Kasumi-1 (cell line): ENCODE measurements around the gene INSR.
"Not testable (repeated sequence)": the region's sequence is repeated elsewhere in the genome, so short reads cannot be mapped to it uniquely, and the experiment has no call there.

ENCODE experiments used
- DNase-seq, 2 experiments: peaks; one replicate each; lab custom pipeline; 2025; lab: John Stamatoyannopoulos, UW

Gene INSR

DNA sequence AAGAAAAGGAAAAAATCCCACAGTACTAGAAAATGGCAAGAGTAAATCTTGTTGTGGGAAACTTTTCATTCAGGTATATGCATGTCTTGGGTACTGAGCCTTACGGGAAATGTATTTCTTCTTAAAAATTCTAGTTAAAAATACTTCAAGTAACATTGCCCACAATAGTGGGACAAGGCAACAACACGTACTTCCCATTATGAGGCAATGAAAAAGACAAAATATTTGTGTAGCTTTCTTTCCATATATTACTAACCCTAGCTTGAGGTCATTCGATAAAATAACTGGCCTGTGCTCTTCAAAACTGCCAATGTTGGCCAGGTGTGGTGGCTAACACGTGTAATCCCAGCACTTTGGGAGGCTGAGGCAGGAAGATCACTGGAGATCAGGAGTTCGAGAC is 99.2 kb downstream of the INSR start:
- DNase-seq: no peak

DNA sequence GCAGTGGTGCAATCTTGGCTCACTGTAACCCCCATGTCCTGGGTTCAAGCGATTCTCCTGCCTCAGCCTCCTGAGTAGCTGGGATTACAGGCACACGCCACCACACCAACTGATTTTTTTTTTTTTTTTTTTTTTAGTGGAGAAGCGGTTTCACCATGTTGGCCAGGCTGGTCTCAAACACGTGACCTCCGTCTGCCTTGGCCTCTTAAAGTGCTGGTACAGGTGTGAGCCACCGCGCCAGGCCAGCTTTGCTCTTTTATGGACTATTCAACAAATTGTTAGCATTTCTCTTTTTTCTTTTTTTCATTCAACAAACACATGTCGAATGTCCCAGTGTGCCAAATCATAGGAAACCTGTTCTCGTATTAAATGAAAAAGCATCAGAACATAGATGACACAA is 99.6 kb downstream of the INSR start:
- DNase-seq: no peak

DNA sequence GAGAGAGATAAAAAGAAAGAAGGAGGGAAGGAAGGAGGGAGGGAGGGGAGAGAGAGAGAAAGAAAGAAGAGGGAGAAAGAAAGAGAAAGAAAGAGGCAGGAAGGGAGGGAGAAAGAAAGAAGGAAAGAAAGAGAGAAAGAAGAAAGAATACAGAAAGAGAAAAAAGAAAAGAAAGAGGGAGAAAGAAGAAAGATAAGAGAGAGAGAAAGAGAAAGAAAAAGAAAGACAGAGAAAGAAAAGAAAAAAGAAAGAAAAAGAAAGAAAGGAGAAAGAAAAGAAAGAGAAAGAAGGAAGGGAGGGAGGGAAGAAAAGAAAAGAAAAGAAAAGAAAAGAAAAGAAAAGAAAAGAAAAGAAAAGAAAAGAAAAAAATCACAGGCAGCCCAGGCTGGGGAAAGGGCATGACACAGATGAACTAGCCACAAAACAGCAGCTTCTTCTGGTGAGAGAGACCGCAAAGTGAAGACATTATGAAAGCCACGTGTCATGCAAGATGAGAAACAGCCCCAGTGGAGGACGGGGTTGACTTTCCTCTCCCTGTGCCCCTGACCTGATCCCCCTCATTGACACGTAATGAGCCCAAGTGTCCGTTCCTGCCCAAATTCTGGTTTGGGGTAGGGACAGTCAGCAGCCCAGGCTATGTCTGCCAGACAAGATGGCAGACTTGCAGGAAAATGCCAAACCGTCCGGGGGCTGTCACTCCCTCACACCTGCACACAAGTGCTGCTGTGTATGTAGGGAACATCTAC is 102.1 kb downstream of the INSR start:
- DNase-seq: peak; percentile 25 to 28

DNA sequence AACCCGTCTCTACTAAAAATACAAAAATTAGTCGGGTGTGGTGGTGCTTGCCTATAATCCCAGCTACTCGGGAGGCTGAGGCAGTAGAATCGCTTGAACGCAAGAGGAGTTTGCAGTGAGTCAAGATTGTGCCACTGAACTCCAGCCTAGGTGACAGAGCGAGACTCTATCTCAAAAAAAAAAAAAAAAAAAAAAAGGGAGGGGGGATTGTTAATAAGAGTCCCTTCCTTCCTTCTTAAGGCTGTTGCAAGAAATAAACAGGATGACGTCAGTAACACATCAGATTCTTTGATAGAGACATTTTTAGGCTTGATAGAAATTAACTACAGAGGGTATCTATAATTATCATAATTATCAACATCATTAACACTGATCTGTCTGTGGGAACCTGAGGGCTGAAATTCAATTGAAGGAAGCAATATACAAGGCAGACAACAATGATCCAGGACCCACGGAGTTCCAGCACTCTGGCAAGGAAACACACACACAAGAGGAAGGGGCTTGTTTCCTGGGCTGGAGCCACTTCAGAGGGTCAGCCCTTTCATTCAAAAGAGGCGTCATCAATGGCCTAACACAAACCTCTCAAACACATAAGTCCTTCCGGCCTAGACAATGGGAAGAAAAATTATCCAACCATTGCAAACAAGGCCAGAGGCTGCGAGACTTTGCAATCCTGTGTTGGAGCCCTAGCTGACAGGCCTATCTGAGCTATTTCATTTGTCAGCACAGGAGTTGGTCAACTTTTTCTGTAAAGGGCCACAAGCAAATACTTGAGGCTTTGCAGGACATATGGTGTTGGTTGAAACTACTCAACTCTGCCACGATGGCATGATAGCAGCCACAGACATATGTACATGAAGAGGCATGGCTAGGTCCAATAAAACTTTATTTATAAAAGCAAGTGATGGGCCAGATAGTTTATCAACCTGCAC is 105.2 kb downstream of the INSR start:
- no peak for DNase-seq

DNA sequence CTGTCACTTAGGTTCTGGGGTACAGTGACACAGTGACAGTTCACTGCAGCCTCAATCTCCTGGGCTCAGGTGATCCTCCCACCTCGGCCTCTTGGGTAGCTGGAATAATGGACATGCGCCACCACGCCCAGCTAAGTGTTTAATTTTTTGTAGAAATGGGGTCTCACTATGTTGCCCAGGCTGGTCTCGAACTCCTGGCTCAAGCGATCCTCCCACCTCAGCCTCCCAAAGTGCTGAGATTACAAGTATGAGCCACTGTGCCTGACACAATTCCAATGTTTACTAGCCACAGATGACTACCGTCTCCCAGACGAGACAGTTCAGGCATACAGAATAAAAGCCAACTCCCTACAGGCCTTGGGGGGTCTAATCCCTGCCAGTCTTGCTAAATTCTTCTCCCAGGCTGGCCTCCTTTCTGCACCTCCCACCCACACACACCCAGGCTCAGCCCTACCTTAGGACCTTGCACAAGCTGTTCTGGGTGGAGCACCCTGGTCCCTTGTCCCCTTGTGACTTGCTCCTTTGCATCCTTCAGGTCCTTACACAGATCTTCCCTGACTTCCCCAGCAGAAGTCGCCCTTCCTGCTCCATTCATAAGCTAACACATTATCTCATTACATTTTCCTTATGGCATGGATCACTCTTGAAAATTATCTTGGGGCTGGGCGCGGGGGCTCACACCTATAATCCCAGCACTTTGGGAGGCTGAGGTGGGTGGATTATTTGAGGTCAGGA is 106.4 kb downstream of the INSR start:
- no peak for DNase-seq

DNA sequence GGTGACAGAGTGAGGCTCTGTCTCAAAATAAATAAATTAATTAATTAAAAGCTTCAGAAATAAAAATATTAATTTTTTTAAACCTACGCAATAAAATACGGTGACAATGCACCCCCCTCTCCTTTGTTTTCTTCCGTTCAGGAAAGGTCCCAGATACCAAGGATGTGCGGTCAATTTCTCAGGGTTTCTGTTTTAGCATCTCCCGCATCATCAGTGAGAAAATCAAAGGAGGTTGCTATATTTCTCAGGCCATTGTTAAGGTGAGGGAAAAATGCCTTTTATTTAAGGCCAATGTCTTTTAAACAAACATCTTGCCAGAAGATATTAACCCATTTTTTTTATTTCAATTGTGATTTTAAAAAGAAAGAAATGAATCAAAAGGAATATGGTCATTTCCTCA is 111.7 kb downstream of the INSR start:
- no peak for DNase-seq

DNA sequence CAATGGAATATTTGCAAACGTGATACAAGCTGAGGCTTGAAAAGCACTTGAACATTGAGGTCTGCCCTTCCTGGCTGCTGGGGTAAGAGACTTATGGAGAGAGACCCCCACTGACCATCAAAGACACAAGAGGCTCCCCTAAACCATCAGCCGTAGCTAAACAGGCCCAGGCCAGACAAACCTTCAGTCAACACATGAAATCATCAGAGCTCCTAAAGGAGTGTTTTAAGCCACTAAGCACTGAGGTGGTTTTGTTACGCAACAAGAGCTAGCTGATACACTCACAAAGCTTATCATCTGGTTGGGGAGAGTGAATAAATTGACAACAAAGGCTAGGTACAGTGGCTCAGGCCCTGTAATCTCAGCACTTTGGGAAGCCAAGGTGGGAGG is 114.3 kb downstream of the INSR start:
- DNase-seq: no peak

DNA sequence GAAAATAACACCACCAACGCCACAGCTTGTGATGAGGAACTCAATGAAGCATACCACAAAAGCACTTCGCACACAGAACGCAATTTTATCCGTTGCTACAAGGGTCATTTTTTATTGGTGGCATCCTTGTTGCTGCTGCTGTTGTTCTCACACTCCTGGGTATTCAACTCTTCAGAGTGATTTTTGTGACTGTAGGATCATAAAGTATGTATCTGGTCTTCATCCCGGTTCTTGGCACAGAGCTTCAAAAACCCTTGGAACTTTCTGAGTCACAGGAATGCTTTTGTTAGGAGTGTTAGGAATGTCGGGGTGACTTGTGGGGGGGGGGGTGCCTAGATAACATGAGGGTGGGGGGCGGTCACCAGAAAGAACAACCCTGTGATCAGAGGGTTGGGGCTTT is 116.3 kb downstream of the INSR start:
- DNase-seq: no peak

DNA sequence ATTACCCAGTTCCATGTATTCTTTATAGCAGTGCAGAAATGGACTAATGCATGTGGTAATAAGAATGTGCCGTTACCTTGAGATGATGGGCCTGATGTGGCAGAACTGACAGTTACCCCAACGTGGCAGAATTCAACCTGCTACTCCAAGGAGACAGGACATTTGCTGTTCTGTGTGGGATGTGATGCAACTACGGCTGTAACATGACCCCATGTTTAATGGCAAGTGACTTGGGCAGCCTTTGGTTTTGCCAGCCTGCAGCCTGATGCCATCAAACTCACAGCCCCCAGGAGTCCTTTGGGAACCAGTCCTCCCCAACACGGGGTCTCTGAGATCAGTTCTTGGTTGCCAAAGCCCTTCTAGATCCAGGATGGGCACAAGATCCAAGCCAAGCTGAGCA is 117.4 kb downstream of the INSR start:
- DNase-seq: no peak

DNA sequence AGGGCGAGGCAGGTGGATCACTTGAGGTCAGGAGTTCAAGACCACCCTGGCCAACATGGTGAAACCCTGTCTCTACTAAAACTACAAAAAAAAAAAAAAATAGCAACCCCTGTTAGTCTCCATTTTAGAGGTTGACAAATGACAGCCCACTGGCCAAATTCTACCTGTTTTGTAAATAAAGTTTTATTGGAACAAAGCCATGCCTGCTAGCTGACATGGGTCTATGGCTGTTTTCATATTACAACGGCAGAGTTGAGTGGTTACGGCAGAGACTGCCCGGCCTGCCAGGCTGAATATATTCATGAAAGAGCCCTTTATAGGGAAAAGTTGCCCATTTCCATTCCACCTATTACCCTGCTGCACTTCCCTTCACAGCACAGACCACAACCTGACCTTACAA is 121.4 kb downstream of the INSR start:
- no peak for DNase-seq

DNA sequence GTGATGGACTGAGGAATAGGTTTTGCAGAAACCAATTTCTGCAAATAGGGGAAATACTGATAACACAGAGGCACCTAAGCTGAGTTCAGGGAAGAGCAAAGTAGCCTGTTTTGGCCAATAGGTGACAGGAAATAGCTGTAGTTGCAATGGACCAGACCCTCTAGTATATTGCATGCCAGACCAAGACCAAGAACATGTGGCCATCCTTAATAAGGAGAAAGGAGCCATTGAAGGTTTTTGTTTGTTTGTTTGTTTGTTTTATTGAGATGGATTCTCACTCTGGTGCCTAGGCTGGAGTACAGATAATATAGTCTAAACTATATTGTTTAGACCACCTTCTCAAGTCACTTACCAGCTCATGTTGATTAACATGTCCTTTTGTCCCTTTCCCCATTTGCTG is 123.2 kb downstream of the INSR start:
- DNase-seq: no peak

DNA sequence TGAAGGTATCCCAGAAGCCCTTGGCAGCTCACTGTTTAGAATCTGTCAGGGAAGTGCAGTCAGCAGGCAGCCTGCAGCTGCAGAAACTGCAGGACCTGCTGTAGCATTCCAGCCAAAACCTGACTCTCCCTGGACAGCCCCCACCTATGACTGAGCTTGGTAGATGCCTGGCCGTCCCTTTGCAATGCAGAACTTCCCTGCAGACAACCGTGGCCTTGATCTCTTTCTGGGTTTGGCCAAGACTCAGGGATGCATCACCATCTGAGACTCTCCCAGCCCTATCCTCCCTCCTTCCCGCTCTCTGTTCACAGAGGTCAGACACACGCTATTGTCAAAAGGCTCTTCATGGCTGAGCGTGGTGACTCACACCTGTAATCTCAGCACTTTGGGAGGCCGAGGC is 125.3 kb downstream of the INSR start:
- no peak for DNase-seq

DNA sequence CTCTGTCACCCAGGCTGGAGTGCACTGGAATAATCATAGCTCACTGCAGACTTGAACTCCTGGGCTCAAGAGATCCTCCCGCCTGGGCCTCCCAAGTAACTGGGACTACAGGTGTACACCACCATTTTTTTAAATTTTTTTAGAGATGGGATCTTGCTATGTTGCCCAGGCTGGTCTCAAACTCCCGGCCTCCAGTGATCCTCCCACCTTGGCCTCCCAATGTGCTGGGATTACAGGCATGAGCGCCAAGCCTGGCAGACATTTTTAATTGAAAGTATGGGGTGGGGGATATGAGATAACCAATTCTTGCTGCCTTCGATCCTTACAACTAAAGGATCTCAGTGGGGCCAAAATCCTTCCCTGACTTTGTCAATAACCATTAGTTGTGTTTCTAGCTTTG is 132.9 kb downstream of the INSR start:
- no peak for DNase-seq

DNA sequence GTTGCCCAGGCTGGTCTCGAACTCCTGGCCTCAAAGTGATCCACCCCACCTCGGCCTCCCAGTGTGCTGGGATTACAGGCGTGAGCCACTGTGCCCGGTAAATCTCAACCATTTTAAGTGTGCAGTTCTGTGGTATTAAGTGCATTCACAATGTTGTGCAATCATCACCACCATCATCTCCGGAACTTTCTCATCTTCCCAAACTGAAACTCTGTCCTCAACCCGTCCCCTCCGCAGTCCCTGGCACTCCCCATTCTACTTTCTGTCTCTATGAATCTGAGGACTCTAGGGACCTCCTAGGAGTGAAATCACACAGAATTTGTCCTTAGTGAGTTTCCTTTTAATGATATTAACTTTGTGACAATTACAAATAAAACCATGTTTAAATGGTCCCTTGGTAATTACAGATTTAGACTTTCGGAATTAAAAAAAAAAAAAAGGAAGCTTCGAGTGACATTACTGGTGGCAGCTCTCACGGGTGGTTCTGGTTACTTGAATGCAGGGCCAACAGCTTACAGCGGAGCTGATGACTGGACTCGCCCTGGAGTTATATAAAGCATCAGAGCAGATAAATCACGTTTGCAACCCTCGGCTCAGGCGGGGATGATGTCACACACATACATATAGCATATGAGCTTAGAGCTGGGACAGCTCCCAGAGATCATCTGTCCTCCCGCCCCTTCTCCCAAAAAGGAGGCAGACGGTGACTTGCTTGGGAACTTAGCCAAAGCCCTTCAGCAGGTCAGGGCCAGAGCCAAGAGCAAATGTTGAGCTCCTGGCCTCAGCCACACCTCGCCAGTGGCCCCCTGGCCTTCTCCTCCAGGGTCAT is 134.9 kb downstream of the INSR start:
- DNase-seq: no peak

DNA sequence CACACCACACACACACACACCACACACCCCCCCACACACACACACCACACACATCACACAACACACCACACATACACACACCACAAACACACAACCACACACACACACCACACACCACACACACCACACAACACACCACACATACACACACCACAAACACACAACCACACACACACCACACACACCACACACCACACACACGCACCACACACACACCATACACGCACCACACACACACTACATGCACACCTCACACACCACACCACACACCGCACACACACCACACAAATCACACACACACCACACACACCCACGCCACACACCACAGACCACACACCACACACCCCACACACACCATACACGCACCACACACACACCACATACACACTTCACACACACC is 141.2 kb downstream of the INSR start:
- no peak for DNase-seq

DNA sequence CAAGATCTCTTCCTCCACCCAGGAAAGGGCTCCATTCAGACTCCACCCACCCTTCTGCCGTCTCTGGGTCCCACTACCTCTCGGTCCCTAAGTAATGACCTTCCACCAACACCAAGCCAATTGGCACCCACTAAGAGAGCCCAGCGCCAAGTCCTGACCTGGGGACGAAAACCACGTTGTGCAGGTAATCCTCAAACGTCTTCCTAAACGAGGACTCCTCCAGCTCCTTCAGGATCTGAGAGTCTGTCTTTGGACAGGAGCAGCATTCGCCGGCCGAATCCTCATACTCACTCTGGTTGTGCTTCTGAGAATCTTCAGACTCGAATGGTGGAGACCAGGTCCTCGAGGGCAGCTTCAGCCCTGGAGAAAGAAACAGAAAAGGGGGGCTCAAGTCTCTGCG is 141.6 kb downstream of the INSR start:
- no peak for DNase-seq

DNA sequence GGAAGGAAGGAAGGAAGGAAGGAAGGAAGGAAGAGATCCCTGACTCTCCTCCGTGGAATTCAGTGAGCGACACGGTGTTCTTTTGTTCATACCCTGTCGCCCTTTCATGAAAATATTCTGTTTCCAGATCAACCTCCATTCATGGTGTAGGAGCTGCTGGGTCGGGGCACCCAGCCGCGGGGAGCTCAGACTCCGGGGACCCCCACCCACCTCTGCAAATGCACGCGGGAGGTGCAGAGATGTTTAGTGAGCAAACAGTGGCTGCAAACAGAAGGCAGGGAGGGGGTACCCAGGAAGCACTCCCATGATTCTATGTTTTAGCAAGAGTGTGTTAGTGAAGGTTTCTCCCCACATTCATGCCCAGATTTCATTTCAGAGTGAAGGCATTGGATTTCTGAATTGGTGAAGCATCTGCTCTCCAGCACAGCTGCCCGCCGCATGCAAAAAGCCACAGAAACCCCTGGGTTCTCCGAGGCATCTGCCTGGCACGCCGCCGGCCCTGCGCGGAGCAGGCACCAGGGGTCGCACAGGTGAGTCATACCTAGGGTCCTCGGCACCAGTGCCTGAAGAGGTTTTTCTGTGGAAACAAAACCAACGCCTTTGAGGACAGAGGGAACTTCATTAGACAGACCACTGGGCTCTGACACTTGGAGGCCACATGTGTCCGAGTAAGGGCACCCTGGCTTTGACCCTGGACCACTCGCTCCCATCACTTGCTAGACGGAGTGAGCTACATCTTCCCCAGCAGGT is 144.1 kb downstream of the INSR start:
- no peak for DNase-seq

DNA sequence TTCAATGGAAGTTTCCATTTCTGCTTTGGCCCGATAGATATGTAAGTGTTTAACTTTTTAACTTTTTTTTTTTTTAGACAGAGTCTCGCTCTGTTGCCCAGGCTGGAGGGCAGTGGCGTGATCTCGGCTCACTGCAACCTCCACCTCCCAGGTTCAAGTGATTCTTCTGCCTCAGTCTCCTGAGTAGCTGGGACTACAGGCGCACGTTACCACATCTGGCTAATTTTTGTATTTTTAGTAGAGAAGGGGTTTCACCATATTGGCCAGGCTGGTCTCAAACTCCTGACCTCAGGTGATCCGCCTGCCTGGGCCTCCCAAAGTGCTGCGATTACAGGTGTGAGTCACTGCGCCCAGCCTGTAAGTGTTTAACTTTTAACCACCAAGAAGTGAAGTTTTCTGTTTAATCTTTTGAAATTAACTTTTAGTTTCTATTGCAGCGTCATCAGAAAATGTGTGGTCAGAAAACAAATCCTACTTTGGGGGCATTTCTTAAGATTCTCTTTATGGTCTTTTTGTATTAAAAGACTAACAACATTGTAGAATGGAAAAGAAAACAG is 147.0 kb downstream of the INSR start:
- not testable (repeated sequence) for DNase-seq

DNA sequence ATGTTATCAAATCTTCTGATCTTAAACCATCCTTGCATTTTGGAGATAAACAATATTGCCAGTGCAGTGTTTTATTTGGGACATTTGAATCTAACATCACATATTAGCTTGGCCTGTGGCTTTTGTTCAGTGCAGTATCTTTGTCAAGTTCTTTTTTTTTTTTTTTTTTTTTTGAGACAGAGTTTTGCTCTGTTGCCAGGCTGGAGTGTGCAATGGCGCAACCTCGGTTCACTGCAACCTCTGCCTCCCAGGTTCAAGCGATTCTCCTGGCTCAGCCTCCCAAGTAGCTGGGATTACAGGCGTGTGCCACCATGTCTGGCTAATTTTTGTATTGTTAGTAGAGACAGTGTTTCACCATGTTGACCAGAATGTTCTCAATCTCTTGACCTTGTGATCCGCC is 148.1 kb downstream of the INSR start:
- DNase-seq: not testable (repeated sequence)

DNA sequence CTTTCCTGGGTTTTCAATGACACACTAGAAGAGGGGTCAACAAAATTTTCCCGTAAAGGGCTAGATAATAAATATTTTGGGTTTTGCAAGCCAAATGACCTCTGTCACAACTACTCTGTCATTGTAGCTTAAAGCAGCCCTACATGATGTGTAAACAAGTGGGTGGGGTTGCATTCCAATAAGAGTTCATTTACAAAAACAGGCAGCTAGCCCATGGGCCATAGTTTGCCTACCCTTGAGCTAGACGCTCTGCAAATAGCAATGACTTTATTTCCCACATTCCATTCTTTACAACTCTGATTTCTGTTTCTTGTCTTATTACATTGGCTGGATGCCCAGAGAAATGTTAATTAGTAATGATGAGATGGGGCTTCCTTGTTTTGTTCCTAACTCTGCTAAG is 148.7 kb downstream of the INSR start:
- DNase-seq: no peak

DNA sequence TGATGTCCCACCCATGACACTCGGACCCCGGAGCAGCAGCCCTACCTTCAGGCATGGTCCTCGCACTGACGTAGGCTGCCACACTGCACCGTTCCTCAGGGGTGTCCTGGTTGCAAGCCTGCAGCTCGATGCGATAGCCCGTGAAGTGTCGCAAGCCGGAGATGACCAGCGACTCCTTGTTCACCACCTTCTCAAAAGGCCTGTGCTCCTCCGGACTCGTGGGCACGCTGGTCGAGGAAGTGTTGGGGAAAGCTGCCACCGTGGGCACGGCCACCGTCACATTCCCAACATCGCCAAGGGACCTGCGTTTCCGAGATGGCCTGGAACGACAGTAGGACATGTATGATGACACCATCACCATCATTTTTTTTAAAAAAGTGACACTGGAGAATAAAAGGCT is 151.4 kb downstream of the INSR start:
- no peak for DNase-seq
